GM19025 (cell line): ENCODE data around the gene NKX6-2.
"Not testable (repeated sequence)": the region's sequence is repeated elsewhere in the genome, so short reads cannot be mapped to it uniquely, and the experiment has no call there.

Source experiments
- ATAC-seq: cut with Tn5 transposase; IDR thresholded peaks from one replicate; pipeline ENCODE4 v1.9.1; 2021; ENCODE audit warnings: mild to moderate bottlenecking, low read depth, moderate library complexity; ENCODE audit not compliant: unreplicated experiment

Gene NKX6-2

DNA sequence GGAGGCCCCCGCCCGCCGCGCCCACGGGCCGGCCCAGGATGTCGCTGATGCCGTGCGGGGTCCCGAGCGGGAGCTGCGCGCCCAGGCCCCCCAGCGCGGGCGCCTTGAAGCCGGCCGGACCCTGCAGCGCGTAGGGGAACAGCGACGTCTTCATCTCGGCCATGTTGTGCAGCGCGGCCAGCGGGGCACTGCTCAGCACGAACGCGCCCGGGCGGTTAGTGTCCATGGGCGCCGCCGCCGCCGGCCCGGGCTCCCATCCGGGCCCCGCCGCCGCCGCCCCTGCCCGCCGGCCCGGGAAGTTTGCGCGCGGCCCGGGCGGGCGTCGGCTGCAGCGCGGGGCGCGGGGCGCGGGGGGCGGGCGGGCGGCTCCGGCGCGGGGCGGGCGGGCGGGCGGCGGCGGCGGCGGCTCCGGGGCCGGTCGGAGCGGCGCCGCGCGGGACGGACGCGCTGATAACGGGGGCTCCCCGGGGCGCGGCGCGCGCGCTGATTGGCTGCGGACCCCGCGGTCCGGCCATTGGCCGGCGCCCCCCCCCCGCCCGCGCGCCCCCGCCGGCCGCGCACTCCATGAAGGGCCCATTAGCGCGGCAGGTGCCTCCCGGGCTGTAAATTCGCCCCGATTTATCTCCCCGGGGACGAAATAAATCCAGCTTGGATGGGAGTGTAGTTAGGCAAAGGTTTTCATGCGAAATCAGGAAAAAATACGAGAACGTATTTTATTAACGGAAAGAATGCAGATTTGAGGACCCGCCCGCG, at the start of gene NKX6-2:
Gene NKX6-2 (minus strand): TSS at position 425 of the 753 bp plus-strand sequence. CDS start 199 bp downstream, at position 226.
- no peak for ATAC-seq

DNA sequence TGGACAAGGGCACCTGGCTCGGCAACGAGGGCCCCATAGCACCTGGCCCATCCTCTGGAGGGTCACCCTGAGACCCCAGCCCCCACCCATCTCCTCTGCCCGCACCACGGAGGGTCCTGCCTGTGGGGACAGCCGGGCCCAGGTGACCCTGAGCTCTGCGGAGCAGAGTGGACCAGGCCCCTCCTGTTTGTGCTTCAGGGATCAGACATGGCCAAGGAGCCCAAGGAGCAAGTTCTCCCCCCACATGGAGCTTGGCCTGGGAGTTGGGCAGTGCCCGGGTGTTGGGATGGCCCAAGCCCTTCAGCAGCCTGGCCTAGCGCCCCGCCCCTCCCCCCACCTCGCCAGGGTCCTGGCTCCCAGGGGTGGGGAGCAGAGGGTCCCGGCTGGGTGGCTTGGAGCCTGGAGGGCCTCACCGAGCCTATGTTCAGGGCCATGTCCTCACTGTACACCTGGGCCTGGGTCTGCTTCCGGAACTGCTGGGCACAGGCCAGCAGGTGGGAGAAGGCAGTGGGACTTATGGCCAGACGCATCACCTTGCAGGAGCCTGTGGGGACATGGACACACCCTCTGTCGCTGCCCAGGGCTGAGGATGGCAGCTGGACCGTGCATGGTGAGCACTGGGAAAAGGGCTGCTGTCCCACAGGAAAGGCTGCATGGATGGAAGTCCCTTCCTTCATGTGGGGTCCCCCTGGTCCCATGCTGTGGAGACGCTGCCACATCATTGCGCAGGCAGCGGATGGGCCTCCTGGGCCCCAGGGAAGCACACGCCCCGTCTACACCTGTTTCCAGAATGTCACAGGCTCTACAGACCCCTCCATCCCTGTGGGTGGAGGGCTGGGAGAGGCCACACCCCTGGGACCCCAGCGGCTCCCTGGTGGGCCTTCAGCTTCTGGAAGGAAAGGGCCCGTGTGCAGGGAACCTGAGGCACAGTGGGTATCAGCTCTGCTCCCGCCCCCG, 49.2 kb upstream of the NKX6-2 start:
- no peak for ATAC-seq

DNA sequence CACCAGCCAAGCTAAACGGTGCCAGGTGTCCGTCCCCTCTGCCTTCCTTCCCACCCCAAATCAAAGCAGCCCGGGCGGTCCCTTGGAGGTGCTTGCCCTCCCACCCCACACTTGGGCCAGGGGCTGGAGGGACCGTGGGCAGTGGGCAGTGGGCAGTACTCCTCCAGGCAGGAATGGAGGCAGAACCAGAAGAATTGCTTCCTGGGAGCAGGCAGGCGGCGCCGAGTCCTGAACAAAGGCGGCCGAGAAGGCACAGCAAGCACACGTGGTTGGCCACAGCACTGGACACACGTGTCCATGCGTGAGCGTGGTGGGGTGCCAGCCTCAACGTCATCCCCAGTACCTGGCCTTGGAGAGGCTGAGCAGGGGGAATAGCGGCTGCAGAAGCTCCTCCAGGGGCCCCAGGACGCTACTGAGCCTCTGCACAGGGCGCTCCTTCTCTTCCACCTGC, 48.4 kb upstream of the NKX6-2 start:
- no peak for ATAC-seq

DNA sequence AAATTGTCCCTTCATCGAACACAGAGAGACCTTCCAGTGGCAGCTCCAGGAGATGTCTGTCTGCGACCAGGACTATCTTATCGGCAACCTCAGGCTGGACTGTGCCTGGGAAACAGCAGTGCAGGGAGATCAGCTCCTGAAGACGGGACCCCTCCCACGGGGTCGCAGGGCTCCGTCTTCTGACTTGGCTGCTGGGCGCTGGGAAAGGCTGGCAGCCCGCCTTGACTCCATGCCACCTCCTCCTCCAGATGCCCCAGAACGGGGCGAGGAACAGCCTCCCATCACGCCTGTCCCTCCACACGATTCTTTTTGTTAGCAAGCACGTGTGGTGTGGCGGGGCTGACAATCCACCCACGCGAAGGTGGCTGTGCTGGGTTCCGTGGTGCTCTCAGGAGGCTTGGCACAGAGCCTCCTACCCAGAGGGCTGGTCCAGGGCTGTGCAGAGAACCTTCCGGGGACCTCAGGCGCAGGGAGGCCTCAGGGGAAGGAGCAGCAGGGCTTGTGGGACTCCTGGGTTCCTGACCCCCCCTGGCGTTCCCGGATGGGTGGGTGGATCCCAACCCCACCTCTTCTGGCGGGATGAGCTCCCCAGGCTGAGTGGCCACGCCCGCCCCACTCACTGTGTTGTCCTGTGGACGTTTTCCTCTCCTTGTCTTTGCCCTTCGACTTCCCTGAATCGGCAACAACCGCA, 47.6 kb upstream of the NKX6-2 start:
- no peak for ATAC-seq

DNA sequence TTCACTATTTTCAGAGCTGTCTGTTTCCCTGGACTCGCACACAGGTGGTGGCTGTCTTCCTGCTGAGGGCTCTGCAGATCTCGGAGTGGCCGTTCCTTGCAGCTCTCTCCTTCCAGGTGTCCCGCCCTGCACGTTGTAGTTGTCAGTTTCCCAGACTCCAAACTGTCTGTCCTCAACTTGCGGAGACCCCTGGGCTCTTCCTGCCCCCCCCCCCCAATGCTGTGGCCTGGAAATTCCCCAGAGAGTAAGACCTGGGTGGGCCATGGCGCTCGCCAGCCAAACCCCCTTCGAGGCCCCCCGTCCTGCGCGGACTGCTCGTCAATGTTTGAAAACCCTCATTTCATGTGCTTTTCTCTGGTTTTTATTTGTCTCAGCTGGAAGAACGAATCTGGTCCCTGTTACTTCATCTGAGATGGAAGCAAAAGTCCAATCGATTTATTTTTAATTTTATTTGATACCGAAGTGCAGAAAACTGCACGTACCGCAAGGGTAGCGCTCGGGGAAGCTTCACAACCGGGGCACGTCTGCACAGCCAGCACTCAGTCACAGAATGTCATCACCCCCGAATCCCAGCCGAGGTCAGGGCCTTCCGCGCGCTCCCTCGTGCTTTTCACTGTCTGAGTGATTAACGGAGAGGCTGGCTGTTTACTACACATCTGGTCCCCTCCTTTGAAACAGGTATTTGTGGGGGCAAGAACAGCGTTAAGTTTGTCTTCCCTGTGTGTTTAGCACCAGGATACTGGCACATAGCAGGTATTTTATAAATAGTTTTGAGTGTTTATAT, 46.4 kb upstream of the NKX6-2 start:
- ATAC-seq: no peak

DNA sequence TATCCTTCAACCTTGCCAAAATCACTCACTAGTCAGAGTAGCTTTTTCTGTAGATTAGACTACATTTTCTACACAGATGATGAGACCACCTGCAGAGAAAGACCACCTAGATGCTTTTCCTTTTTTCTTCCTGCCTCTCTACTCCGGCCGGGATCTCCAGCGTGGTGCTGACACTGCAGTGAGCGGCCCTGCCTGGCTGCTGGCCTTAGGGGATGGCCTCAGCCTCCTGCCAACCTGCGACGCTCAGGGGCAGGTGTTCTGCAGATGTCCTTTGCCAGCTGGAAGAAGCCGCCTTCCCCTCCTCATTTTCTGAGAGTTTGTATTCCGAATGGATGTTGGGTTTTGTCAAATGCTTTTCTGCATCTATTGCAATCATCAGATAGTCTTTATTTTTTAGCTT, 43.5 kb upstream of the NKX6-2 start:
- no peak for ATAC-seq

DNA sequence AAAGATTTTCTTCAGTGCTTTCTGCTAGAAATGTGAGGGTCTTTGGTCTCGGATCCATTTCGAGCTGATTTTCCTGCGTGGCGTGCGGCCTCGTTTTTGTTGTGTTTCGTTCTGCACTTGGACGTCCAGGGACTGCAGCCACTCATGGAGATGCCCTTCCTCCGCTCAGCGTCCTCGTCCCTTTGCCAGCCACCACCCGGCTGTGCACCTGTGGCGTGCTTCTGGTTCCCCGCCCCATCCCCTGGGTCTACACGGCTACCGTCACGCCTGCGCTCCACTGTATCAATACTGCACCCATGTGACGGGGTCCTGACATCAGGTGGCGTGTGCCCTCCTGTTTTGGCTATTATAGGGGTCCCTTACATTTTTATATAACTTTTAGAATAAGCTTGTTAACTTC, 42.7 kb upstream of the NKX6-2 start:
- ATAC-seq: no peak

DNA sequence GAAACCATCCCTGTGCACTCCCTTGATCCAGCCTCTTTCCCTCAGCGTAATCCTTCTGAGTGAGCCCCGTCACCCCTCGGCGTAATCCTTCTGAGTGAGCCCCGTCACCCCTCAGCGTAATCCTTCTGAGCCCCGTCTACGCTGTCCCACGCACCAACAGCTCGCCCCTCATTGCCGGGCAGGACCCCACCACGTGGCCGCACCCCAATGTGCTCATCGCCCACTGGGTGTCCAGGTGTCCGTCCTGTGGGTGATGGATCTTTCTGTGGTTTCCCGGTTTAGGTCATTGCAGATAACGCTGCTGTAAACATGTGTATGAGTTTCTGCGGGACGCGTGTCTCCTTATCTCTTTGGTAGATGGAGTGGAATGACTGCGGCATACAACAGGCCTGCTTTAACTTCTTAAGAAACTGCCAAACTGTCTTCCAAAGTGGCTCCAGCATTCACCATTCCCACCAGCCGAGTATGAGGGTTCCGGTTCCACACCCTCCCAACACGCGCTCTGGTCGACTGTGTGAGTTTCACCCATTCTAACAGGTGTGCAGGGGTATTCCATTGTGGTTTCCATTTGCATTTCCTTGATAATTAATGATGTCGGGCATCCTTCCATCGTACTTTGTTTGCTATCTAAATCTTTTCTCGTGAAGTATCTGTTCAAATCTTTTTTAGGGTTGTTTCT, 42.1 kb upstream of the NKX6-2 start:
- no peak for ATAC-seq

DNA sequence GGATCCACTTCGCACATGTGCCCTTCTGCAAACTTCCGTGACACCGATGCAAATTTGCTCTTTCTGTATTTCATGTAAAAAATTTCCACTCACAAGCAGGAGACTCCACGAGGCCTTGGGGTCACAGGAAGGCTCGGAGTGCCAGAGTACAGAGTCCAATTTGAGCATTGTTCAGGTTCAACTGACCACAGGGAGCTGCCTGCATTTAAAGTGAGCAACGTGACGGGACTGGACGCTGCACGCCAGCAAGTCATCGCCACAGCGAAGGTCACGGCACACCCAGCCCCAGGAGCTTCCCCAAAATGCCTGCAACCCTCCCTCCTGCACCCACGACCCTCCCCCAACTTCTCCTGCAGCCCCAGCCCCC, 41.5 kb upstream of the NKX6-2 start:
- ATAC-seq: no peak

DNA sequence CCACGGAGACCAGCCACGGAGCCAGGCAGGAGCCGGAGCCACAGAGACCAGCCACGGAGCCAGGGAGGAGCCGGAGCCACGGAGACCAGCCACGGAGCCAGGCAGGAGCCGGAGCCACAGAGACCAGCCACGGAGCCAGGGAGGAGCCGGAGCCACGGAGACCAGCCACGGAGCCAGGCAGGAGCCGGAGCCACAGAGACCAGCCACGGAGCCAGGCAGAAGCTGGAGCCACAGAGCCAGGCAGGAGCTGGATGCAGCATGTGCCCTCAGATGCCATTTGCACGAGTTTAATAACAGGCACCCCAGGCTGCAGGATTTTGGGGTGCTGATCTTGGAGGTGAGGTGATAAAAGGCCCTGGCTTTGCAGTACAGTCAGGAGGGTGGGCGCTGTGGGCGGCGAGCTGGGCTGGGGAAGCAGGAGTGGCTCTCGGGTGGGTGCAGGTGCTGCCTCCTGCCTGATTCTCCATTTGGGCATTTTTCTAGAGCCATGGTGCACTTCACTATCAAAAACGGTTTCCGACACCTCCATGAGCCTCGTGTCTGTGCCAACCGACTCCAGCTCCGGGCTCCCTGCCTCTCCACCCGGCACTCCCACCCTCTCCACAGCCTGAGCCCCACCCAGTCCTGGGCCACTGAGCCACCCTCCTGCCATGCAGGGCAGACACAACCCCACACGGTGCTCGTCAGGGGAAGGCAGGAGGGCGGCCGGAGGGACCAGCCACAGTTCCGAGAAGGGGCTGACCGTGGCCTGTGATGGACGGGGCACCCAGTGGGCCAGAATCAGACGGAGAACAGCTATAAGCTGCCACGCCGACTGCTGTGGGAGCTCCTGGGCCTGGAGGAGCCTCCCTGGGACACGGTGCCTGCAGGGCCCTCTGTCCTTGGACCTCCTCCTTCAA, 40.8 kb upstream of the NKX6-2 start:
- ATAC-seq: no peak

DNA sequence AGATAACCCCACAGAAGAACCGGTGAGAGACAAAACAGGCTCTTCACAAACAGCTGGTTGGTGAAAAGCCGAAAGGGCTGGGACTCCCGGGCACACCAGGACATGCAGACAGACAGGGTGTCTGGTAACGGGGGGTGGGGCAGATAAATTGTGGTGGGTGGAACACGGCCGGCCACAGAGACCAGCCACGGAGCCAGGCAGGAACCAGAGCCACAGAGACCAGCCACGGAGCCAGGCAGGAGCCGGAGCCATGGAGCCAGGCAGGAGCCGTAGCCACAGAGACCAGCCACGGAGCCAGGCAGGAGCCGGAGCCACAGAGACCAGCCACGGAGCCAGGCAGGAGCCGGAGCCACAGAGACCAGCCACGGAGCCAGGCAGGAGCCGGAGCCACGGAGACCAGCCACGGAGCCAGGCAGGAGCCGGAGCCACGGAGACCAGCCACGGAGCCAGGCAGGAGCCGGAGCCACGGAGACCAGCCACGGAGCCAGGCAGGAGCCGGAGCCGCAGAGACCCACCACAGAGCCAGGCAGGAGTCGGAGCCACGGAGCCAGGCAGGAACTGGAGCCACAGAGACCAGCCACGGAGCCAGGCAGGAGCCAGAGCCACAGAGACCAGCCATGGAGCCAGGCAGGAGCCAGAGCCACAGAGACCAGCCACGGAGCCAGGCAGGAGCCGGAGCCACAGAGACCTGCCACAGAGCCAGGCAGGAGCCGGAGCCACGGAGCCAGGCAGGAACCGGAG, 40.0 kb upstream of the NKX6-2 start:
- ATAC-seq: not testable (repeated sequence)

DNA sequence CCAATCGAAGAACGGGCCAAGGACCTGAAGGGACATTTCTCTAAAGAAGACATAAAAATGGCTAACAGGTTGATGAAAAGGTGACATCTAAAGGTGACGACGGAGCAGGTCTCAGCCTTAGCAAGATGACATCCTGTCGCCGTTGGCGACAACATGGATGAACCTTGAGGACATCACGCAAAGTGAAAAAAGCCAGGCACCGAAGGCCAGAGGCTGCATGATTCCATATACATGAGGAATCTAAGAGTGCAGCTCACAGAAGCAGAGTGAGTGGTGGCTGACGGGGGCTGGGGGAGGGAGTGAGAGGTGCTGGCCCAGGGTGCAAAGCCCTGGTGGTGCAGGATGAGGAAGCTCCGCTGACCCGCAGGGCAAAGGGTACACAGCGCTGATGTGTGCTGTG, 34.1 kb upstream of the NKX6-2 start:
- no peak for ATAC-seq

DNA sequence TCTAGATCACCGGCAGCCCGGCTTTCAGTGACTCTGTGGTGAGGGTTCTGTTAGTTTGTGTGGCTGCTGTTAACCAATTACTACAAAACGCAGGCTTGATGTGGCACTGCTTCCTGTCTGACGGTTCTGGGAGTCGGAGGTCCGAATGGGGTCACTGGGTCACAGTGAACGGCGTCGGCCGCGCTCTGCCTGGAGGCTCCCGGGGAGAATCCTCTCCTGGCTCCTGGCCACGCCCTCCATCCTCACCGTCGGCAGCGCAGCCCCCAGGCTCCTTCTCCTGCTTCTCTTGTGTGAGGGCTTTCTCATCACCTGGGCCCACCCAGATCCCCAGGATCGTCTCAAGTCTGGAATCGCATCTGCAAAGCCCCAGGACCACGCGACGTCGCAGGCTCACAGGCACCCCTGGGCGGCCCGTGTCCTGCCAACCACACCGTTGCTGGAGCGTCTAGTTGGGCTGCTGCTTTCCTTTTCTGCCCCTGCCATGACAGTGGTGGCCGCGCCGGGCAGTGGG, 31.8 kb upstream of the NKX6-2 start:
- ATAC-seq: no peak

DNA sequence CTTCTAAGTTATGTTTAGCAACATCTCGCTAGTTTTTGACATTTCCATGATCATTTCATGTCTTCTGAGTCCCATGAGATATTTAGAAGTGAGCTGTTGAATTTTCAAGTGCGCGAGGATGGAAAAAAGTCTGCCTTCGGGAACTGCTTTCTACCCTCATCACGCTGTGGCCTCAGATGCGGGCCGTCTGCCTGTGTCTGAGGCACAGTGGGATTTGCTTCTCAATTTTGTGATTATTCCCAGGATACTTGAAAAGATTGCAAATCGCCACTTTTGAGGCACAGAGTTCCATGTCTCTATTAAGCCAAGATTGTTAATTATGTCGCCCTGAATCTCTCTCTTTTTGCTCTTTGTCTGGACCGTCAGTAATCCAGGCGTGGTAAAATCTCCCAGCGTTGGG, 30.8 kb upstream of the NKX6-2 start:
- no peak for ATAC-seq

DNA sequence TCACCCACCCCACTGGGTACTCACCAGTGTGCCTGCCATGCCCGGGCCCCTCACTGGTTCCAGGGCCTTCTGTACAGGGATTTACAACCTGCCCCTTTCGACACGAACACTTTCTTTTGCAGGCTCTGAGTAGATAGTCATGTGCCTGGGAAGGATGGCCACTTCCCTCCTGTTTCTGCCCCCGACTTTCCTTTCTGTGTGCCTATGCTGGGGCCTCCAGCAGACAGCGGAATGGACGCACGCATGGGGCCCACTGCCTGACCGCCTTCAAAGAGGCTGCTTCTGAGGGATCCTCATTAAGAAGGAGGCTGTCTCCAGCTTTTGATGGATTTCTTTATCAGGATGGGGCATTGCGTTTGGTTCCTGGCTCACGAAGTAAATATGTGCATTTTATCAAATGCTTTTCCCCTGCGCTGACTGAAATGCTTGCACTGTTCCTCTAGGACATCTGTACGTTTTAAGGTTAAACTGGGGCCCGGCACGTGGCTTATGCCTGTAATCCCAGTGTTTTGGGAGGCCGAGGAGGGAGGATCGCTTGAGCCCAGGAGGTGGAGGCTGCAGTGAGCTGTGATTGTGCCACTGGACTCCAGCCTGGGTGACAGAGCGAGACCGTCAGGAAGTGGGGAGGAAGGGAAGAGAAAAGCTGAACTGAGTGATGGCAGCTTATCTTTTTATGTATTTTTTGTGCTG, 29.4 kb upstream of the NKX6-2 start:
- no peak for ATAC-seq

DNA sequence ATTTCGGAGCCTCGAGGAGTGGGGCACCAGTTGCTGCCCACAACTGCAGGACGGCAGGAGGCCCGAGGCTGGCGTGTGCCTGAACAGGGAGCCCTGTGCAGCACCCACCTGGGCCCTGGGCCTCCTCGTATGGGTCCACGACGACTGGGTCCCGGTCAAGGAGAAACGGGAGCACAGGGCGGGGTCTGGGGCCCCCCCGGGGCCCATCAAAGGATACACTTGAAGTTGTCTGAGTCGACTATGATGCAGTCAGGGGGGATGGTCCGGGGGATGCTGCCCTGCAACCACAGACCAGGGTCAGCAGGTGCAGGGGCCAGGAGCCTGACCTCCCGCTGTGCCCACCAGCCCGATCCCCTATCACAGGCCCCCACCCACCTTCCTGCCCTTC, 28.5 kb upstream of the NKX6-2 start:
- ATAC-seq: no peak
